IMR-90 (cell line): ENCODE data around the gene C1orf52. TPM values are rescaled to one million over a fixed set of nuclear protein-coding genes. Genes with fewer than 3 reads are reported as not detected.

Source experiments
- ATAC-seq: fragments of 200-7000 bp; cut with Tn5 transposase; 2 replicates; pipeline ENCODE4 v1.9.1; 2020; ENCODE audit warnings: low read depth, mild to moderate bottlenecking, moderate library complexity
- BruUV-seq: library from RNA; stranded (reverse); fragments of 400-500 nt; replicated peaks from 2 replicates; lab custom pipeline; 2021; lab: Mats Ljungman, UMichigan
- CTCF ChIA-PET: fragments of 300-600 bp; formaldehyde crosslinking; extraction: SDS; loops from one replicate; lab custom pipeline; 2021; ENCODE audit warnings: antibody characterized with exemption; lab: Yijun Ruan, JAX
- POLR2A ChIA-PET: fragments of 300-600 bp; sonication (Branson Sonifier 250); formaldehyde crosslinking; loops from one replicate; lab custom pipeline; 2022; ENCODE audit warnings: antibody characterized with exemption; ENCODE audit not compliant: unreplicated experiment; lab: Charles Lee
- DNase-seq: peaks from one replicate; pipeline ENCODE4 v3.0.0; 2013
- H2AFZ ChIP-seq: replicated peaks from 2 replicates; pipeline ENCODE3; 2013; ENCODE audit warnings: low read length, mild to moderate bottlenecking; ENCODE audit not compliant: poor library complexity
- H2AK5ac ChIP-seq: 2 replicates; pipeline ENCODE4 v1.6.1; 2013; ENCODE audit warnings: low read depth, low read length, inconsistent platforms
- H2AK9ac ChIP-seq: replicated peaks from 2 replicates; pipeline ENCODE3; 2013; ENCODE audit warnings: mild to moderate bottlenecking, low read depth, low read length, moderate library complexity; ENCODE audit not compliant: poor library complexity
- H2BK120ac ChIP-seq: 2 replicates; pipeline ENCODE4 v1.6.1; 2013; ENCODE audit warnings: low read depth, low read length, inconsistent platforms
- H2BK15ac ChIP-seq: 3 replicates; pipeline ENCODE4 v1.6.1; 2013; ENCODE audit warnings: low read depth, low read length, inconsistent platforms
- H2BK20ac ChIP-seq: 2 replicates; pipeline ENCODE4 v1.6.1; 2013; ENCODE audit warnings: low read depth, mild to moderate bottlenecking, inconsistent platforms, low read length, moderate library complexity
- H2BK5ac ChIP-seq: 2 replicates; pipeline ENCODE4 v1.6.1; 2013; ENCODE audit warnings: mild to moderate bottlenecking, low read depth, low read length, inconsistent platforms; ENCODE audit not compliant: poor library complexity, severe bottlenecking
- H3K14ac ChIP-seq: replicated peaks from 2 replicates; pipeline ENCODE4 v1.6.1; 2013; ENCODE audit warnings: low read depth, low read length, inconsistent platforms
- H3K18ac ChIP-seq: 2 replicates; pipeline ENCODE4 v1.6.1; 2013; ENCODE audit warnings: low read depth, low read length, control low read depth
- H3K23ac ChIP-seq: 2 replicates; pipeline ENCODE4 v1.6.1; 2013; ENCODE audit warnings: low read depth, low read length, inconsistent platforms
- H3K27ac ChIP-seq: 2 replicates; pipeline ENCODE4 v1.5.1; 2013; ENCODE audit warnings: mild to moderate bottlenecking, control low read depth, low read length; ENCODE audit not compliant: insufficient read depth
- H3K27me3 ChIP-seq: 2 replicates; pipeline ENCODE4 v1.6.1; 2013; ENCODE audit warnings: low read length; ENCODE audit not compliant: control insufficient read depth, insufficient read depth
- H3K36me3 ChIP-seq: 2 replicates; pipeline ENCODE4 v1.6.1; 2013; ENCODE audit warnings: low read length, mixed read lengths; ENCODE audit not compliant: control insufficient read depth, insufficient read depth
- H3K4ac ChIP-seq: 2 replicates; pipeline ENCODE4 v1.6.1; 2013; ENCODE audit warnings: low read depth, low read length, inconsistent platforms
- H3K4me1 ChIP-seq: 2 replicates; pipeline ENCODE4 v1.6.1; 2013; ENCODE audit warnings: low read length, mixed read lengths; ENCODE audit not compliant: control insufficient read depth, insufficient read depth
- H3K4me2 ChIP-seq: 2 replicates; pipeline ENCODE4 v1.6.1; 2013; ENCODE audit warnings: low read depth, mild to moderate bottlenecking, control low read depth, low read length, moderate library complexity
- H3K4me3 ChIP-seq: 2 replicates; pipeline ENCODE4 v1.5.1; 2013; ENCODE audit warnings: low read depth, mild to moderate bottlenecking, control low read depth, low read length, moderate library complexity; ENCODE audit not compliant: insufficient read depth
- H3K56ac ChIP-seq: 2 replicates; pipeline ENCODE4 v1.6.1; 2013; ENCODE audit warnings: low read length, inconsistent platforms; ENCODE audit not compliant: insufficient read depth; ENCODE audit errors: extremely low read depth
- H3K79me1 ChIP-seq, 2 experiments: 2 replicates each; pipeline ENCODE4 v1.6.1; 2013; ENCODE audit warnings: low read length in 2 of 2, inconsistent platforms in 1 of 2, low read depth in 1 of 2
- H3K9ac ChIP-seq: 2 replicates; pipeline ENCODE4 v1.6.1; 2013; ENCODE audit warnings: low read depth, low read length, control low read depth
- H3K9me1 ChIP-seq: 2 replicates; pipeline ENCODE4 v1.6.1; 2013; ENCODE audit warnings: low read length, inconsistent platforms; ENCODE audit not compliant: insufficient read depth
- H3K9me3 ChIP-seq: 2 replicates; pipeline ENCODE4 v1.6.1; 2013; ENCODE audit warnings: low read length; ENCODE audit not compliant: control insufficient read depth, insufficient read depth
- H4K20me1 ChIP-seq: 2 replicates; pipeline ENCODE4 v1.6.1; 2013; ENCODE audit warnings: low read length, inconsistent platforms; ENCODE audit not compliant: insufficient read depth
- H4K5ac ChIP-seq: 2 replicates; pipeline ENCODE4 v1.6.1; 2013; ENCODE audit warnings: mild to moderate bottlenecking, low read depth, low read length, control low read depth
- H4K8ac ChIP-seq, 2 experiments: 2 replicates each; pipeline ENCODE4 v1.6.1; 2013; ENCODE audit warnings: low read depth in 2 of 2, low read length in 2 of 2, control low read depth in 1 of 2, inconsistent platforms in 1 of 2
- H4K91ac ChIP-seq: 2 replicates; pipeline ENCODE4 v1.6.1; 2013; ENCODE audit warnings: low read depth, low read length, inconsistent platforms; ENCODE audit not compliant: insufficient read depth
- MAFK ChIP-seq: IDR thresholded peaks from 2 replicates; pipeline ENCODE4 v1.6.1; 2012; ENCODE audit warnings: low read depth, low read length, improper control_type of control experiment
- MAZ ChIP-seq: IDR thresholded peaks from 2 replicates; pipeline ENCODE4 v1.6.1; 2012; ENCODE audit warnings: low read depth, mild to moderate bottlenecking, low read length, improper control_type of control experiment, moderate library complexity, borderline replicate concordance
- MXI1 ChIP-seq: IDR thresholded peaks from 2 replicates; pipeline ENCODE4 v1.6.1; 2012; ENCODE audit warnings: low read depth, mild to moderate bottlenecking, low read length, moderate library complexity, borderline replicate concordance
- RAD21 ChIP-seq: IDR thresholded peaks from 2 replicates; pipeline ENCODE4 v1.6.1; 2012; ENCODE audit warnings: low read length, improper control_type of control experiment
- RCOR1 ChIP-seq: IDR thresholded peaks from 2 replicates; pipeline ENCODE4 v1.6.1; 2012; ENCODE audit warnings: mild to moderate bottlenecking, low read length, improper control_type of control experiment; ENCODE audit not compliant: insufficient replicate concordance
- RFX5 ChIP-seq: IDR thresholded peaks from 2 replicates; pipeline ENCODE4 v1.8.0; 2012; ENCODE audit warnings: low read depth, mild to moderate bottlenecking, low read length, moderate library complexity
- WGBS, 2 experiments: methylation state at CpG; one replicate each; pipeline versions ENCODE4 v1.1.5 to v1.1.7; 2013; ENCODE audit warnings: missing lambda C conversion rate in 2 of 2; ENCODE audit not compliant: insufficient read length in 1 of 2; ENCODE audit errors: extremely low coverage in 2 of 2; 5-methylcytosine and 5-hydroxymethylcytosine counted together
- dilution Hi-C: fragments of 300-500 bp; cut with HindIII; formaldehyde crosslinking; loops from one replicate; pipeline ENCODE4 v1.14.3; 2018; ENCODE audit warnings: low sequenced_read_pairs; ENCODE audit not compliant: unreplicated experiment
- in situ Hi-C: fragments of 300-500 bp; cut with MboI; formaldehyde crosslinking; loops from 3 replicates; pipeline ENCODE4 v1.14.3; 2019; ENCODE audit warnings: low sequenced_read_pairs, inconsistent platforms, mixed read lengths
- intact Hi-C: fragments of 100-400 bp; cut with micrococcal nuclease; formaldehyde crosslinking; loops from 2 replicates; pipeline ENCODE4 v1.10.0; 2022
- polyA plus RNA-seq, 3 experiments: library from polyadenylated mRNA; depleted of rRNA; stranded (reverse); fragments of >200 nt; gene quantifications; 2 replicates each; pipeline ENCODE4 v1.2.3, GENCODE V29; 2012; ENCODE audit warnings: low replicate concordance in 1 of 3
- total RNA-seq: library from RNA; depleted of rRNA; stranded (reverse); fragments of >200 nt; gene quantifications from 2 replicates; pipeline ENCODE4 v1.2.3, GENCODE V29; 2012

Gene C1orf52
- total and polyA plus RNA-seq, 2 of the 4 experiments (the other 2 are of a cell fraction): 16.3 to 33.5 TPM

- no peak overlapping the region for H3K4ac ChIP-seq
- H2BK5ac ChIP-seq: no peak overlapping the region
- no peak overlapping the region for H3K4me2 ChIP-seq
- DNase-seq: no peak
- no peaks in the 10 kb centered on the region for H3K4me1 ChIP-seq
- H3K79me1 ChIP-seq: peaks cover 26 to 45% of the 10 kb centered on the region in 2 experiments
- H3K23ac ChIP-seq: no peak overlapping the region
- no peak overlapping the region for H2AK9ac ChIP-seq
- no peak overlapping the region for H3K27ac ChIP-seq
- no peak overlapping the region for H2AK5ac ChIP-seq
- no peak overlapping the region for H3K14ac ChIP-seq
- no CpG with 5 or more reads among the region's 2 CpGs for WGBS, 2 experiments
- CTCF ChIA-PET: interaction anchor here (2.1 kb wide), 1 partner anchor 8 kb away, joined by 13 read pairs; the partner anchor contains the start of gene C1orf52
- H4K20me1 ChIP-seq: peaks cover 25% of the 10 kb centered on the region; the same call in 1 of the 2 replicates
- no peak overlapping the region for H4K5ac ChIP-seq
- no peak overlapping the region for H4K91ac ChIP-seq
- TF ChIP-seq RFX5 (no peak), MXI1 (no peak), MAZ (no peak), RAD21 (no peak), RCOR1 (no peak), MAFK (peak; percentile 52)
- no peaks in the 10 kb centered on the region for H3K9me3 ChIP-seq
- no peak overlapping the region for H2BK20ac ChIP-seq
- dilution Hi-C loops (no loop called here), intact Hi-C loops (no loop called here), in situ Hi-C loops (no loop called here)
- H3K18ac ChIP-seq: no peak overlapping the region
- H4K8ac ChIP-seq: no peak overlapping the region
- H3K56ac ChIP-seq: no peak overlapping the region
- H2AFZ ChIP-seq: no peak overlapping the region
- POLR2A ChIA-PET: interaction anchor here (0.6 kb wide), 1 partner anchor 613 kb away, joined by 4 read pairs; no protein-coding TSS in a partner anchor
- H2BK120ac ChIP-seq: no peak overlapping the region
- no peak overlapping the region for H2BK15ac ChIP-seq
- no TSS peak for BruUV-seq
- H3K9me1 ChIP-seq: 0 out of 2 replicates have a peak, but pooled peaks cover 3% of the 10 kb centered on the region
- no peak overlapping the region for H3K4me3 ChIP-seq
- no peak overlapping the region for H3K9ac ChIP-seq
- no peak for ATAC-seq
- no peaks in the 10 kb centered on the region for H3K27me3 ChIP-seq
- peaks cover 37% of the 10 kb centered on the region for H3K36me3 ChIP-seq
These were observed 7.9 kb upstream of the C1orf52 start for GRCh38 chr1:85267313-85267712.
